Activated T-helper 2 cell treated with anti-CD3 and anti-CD28 coated beads, Interferon-gamma antibody, Interleukin-2, Interleukin-4, amounts not matched to agents 10 μg/mL and 5 μg/mL and 100 μg/mL, durations not matched to agents 14 hours and 24 hours and 36 hours (primary cell): ENCODE data around the gene MICA. TPM values are rescaled to one million over a fixed set of nuclear protein-coding genes. Genes with fewer than 3 reads are reported as not detected.
A peak's percentile ranks its signal among the peaks of the same experiment; 100 is the strongest.

Experiments used
- DNase-seq: peaks from one replicate; pipeline ENCODE4 v3.0.0; 2021; ENCODE audit warnings: low spot score
- H3K27ac Mint-ChIP-seq: one replicate; pipeline ENCODE4 v1.8.0; 2021; ENCODE audit warnings: mixed read lengths
- H3K27me3 Mint-ChIP-seq: one replicate; pipeline ENCODE4 v1.8.0; 2021; ENCODE audit warnings: low read depth, mixed read lengths
- H3K36me3 Mint-ChIP-seq: one replicate; pipeline ENCODE4 v1.8.0; 2021; ENCODE audit warnings: low read depth, mixed read lengths
- H3K4me1 Mint-ChIP-seq: one replicate; pipeline ENCODE4 v1.8.0; 2021; ENCODE audit warnings: low read depth, mixed read lengths
- H3K4me3 Mint-ChIP-seq: one replicate; pipeline ENCODE4 v1.8.0; 2021; ENCODE audit warnings: low read depth, mild to moderate bottlenecking, moderate library complexity, mixed read lengths
- H3K9me3 Mint-ChIP-seq: one replicate; pipeline ENCODE4 v1.8.0; 2021; ENCODE audit warnings: mixed read lengths
- intact Hi-C: fragments of 100-400 bp; cut with micrococcal nuclease; formaldehyde crosslinking; loops from one replicate; pipeline ENCODE4 v1.15.1; 2023
- total RNA-seq: library from RNA; stranded (reverse); gene quantifications from 2 replicates; pipeline ENCODE4 v1.2.3, GENCODE V29; 2022

The MICA gene
- 5.6 and 6.0 TPM in 2 replicates for total RNA-seq

- Mint-ChIP-seq H3K36me3 (peaks cover 15% of the 10 kb centered on the region), H3K9me3 (no peaks in the 10 kb centered on the region), H3K4me3 (peak within 1 kb of the TSS; percentile 75), H3K4me1 (peaks cover 56% of the 10 kb centered on the region), H3K27ac (peak within 1 kb of the TSS; percentile 14), H3K27me3 (peaks cover 26% of the 10 kb centered on the region)
- intact Hi-C loops = loop anchor here (5.0 kb wide), 1 partner anchor 89 kb away; no protein-coding TSS in a partner anchor
- DNase-seq = peak; percentile 61
Measured at GRCh38 chr6:31403283-31404060, at the start of gene MICA. MICA (plus strand) TSS chr6:31403595; CDS start chr6:31403633, 38 bp downstream.

DNA sequence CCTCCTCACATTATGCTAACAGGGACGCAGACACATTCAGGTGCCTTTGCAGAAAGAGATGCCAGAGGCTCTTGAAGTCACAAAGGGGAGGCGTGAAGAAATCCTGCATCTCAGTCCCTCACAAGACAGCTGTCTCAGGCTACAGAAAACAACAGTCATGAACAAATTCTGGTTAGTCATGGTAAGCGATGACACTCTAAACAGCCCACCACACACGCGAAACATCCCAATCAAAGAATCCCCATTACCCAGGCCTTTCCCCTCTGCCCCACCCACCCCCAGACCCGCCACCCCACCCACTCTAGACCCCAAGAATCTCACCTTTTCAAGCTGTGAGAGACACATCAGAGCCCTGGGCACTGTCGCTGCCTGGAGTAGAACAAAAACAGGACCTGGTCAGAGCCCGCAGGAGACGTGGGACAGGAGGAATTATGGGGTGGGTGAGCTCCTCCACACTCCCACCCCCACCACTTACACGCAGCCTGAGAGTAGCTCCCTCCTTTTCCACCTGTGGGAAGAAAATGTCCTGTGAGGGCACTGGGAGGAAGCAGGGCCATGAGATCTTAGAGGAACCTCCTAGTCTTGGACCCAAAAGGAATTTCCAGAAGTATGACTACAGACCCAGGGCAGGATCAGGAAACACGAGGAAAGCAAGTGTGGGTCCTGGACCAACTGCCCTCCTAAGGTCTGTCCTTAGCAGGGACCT is 49.1 kb upstream of the MICA start:
- Mint-ChIP-seq H3K27me3 (no peaks in the 10 kb centered on the region), H3K27ac (peak overlapping the region; percentile 74), H3K4me3 (peak overlapping the region; percentile 93), H3K4me1 (peaks cover 44% of the 10 kb centered on the region), H3K9me3 (no peaks in the 10 kb centered on the region), H3K36me3 (peaks cover 52% of the 10 kb centered on the region)
- DNase-seq = no peak
- intact Hi-C loops = no loop called here

GRCh38 chr6:31354864-31355582 is 48.4 kb upstream of the MICA start:
- Mint-ChIP-seq H3K9me3 (no peaks in the 10 kb centered on the region), H3K27ac (peak overlapping the region; percentile 79), H3K36me3 (peaks cover 52% of the 10 kb centered on the region), H3K4me3 (peak overlapping the region; percentile 93), H3K4me1 (peaks cover 47% of the 10 kb centered on the region), H3K27me3 (no peaks in the 10 kb centered on the region)
- DNase-seq = no peak
- intact Hi-C loops = no loop called here

GRCh38 chr6:31355583-31355948 is 47.8 kb upstream of the MICA start:
- H3K4me1 Mint-ChIP-seq = peaks cover 47% of the 10 kb centered on the region
- DNase-seq = no peak
- peaks cover 4% of the 10 kb centered on the region for H3K27me3 Mint-ChIP-seq
- peaks cover 3% of the 10 kb centered on the region for H3K9me3 Mint-ChIP-seq
- intact Hi-C loops = no loop called here
- H3K36me3 Mint-ChIP-seq = peaks cover 55% of the 10 kb centered on the region
- H3K27ac Mint-ChIP-seq = peak overlapping the region; percentile 79
- H3K4me3 Mint-ChIP-seq = peak overlapping the region; percentile 93

GRCh38 chr6:31356216-31356945 is 47.0 kb upstream of the MICA start:
- no peak for DNase-seq
- peak overlapping the region; percentile 96 for H3K27ac Mint-ChIP-seq
- peaks cover 45% of the 10 kb centered on the region for H3K4me1 Mint-ChIP-seq
- H3K9me3 Mint-ChIP-seq = peaks cover 9% of the 10 kb centered on the region
- peak overlapping the region; percentile 93 for H3K4me3 Mint-ChIP-seq
- H3K36me3 Mint-ChIP-seq = peaks cover 59% of the 10 kb centered on the region
- H3K27me3 Mint-ChIP-seq = peaks cover 10% of the 10 kb centered on the region
- intact Hi-C loops = no loop called here

- Mint-ChIP-seq H3K27ac (peak within 1 kb of the TSS; percentile 96), H3K27me3 (peaks cover 15% of the 10 kb centered on the region), H3K36me3 (peaks cover 60% of the 10 kb centered on the region), H3K4me1 (peaks cover 45% of the 10 kb centered on the region), H3K9me3 (peaks cover 9% of the 10 kb centered on the region), H3K4me3 (peak within 1 kb of the TSS; percentile 93)
- intact Hi-C loops = loop anchor here (1.0 kb wide), 2 partner anchors 84 to 160 kb away; no protein-coding TSS in a partner anchor
- peak; percentile 55 for DNase-seq
Measured at GRCh38 chr6:31356946-31357466, 46.4 kb upstream of the MICA start, which contains the start of gene HLA-B. HLA-B (minus strand) TSS chr6:31357179; CDS start chr6:31357158, 21 bp downstream.

- Mint-ChIP-seq H3K4me3 (peak overlapping the region; percentile 93), H3K9me3 (peaks cover 9% of the 10 kb centered on the region), H3K36me3 (peaks cover 52% of the 10 kb centered on the region), H3K4me1 (peaks cover 37% of the 10 kb centered on the region), H3K27ac (peak overlapping the region; percentile 96), H3K27me3 (peaks cover 21% of the 10 kb centered on the region)
- no peak for DNase-seq
- intact Hi-C loops = loop anchor here (1.0 kb wide), 2 partner anchors 85 to 161 kb away; no protein-coding TSS in a partner anchor
Measured at GRCh38 chr6:31357886-31358285, 45.5 kb upstream of the MICA start.

DNA sequence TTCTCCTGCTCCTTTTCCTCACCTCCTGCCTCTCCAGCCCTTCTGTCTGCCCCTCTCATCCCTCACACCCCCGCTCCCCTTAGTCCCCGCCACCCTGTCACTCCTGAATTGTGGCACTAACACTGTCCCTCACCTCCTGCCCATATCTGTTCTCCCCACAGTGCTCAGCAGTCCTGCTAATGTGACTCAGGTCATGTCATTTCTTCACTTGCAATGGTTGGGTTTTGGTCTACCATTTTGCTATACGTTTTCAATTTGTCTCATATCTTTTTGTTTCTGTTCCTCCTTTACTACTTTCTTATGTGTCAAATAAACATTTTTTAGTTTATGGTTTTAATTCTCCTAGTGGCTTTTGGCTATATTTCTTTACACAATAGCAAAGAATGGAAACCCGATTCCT is 45.1 kb upstream of the MICA start:
- H3K9me3 Mint-ChIP-seq = peaks cover 9% of the 10 kb centered on the region
- intact Hi-C loops = no loop called here
- DNase-seq = no peak
- H3K4me1 Mint-ChIP-seq = peaks cover 35% of the 10 kb centered on the region
- peak overlapping the region; percentile 93 for H3K4me3 Mint-ChIP-seq
- H3K36me3 Mint-ChIP-seq = peaks cover 48% of the 10 kb centered on the region
- peaks cover 22% of the 10 kb centered on the region for H3K27me3 Mint-ChIP-seq
- peak overlapping the region; percentile 96 for H3K27ac Mint-ChIP-seq

- Mint-ChIP-seq H3K9me3 (peaks cover 9% of the 10 kb centered on the region), H3K27ac (no peak overlapping the region), H3K36me3 (peaks cover 35% of the 10 kb centered on the region), H3K27me3 (peaks cover 32% of the 10 kb centered on the region), H3K4me1 (peaks cover 33% of the 10 kb centered on the region), H3K4me3 (peak overlapping the region; percentile 1)
- intact Hi-C loops = no loop called here
- no peak for DNase-seq
Measured at GRCh38 chr6:31359581-31359980, 43.8 kb upstream of the MICA start.

GRCh38 chr6:31362751-31363150 is 40.6 kb upstream of the MICA start:
- no peak overlapping the region for H3K27ac Mint-ChIP-seq

DNA sequence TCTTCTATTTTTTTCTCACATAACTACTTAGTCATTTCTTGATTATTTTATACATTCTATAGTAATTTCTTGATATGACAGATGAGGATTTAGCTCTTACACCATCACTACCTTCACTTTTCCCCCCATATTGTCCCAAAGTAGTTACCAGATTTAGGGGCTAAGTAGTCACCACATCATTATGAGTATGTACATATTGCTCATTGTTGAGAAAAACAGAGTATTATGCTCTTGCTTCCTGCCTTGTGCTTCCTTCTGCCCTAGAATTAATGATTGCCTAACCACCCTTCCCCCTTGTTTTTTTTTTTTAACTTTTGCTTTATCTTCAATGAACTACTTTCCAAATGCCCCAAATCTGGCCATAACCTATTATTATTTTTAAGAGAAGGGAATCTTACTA is 39.6 kb upstream of the MICA start:
- intact Hi-C loops = no loop called here
- Mint-ChIP-seq H3K36me3 (peaks cover 11% of the 10 kb centered on the region), H3K27ac (no peak overlapping the region), H3K4me3 (no peak overlapping the region), H3K27me3 (peaks cover 66% of the 10 kb centered on the region), H3K4me1 (peaks cover 19% of the 10 kb centered on the region), H3K9me3 (peaks cover 9% of the 10 kb centered on the region)
- DNase-seq = no peak

More at GRCh38 chr6:31362751-31363150, 40.6 kb upstream of the MICA start:
- Mint-ChIP-seq H3K27me3 (peaks cover 55% of the 10 kb centered on the region), H3K4me1 (peaks cover 29% of the 10 kb centered on the region), H3K4me3 (no peak overlapping the region), H3K9me3 (peaks cover 9% of the 10 kb centered on the region), H3K36me3 (peaks cover 11% of the 10 kb centered on the region)
- intact Hi-C loops = no loop called here
- DNase-seq = no peak

GRCh38 chr6:31365864-31366263 is 37.5 kb upstream of the MICA start:
- Mint-ChIP-seq H3K9me3 (peaks cover 2% of the 10 kb centered on the region), H3K4me1 (peaks cover 13% of the 10 kb centered on the region), H3K27me3 (peaks cover 76% of the 10 kb centered on the region), H3K27ac (no peak overlapping the region), H3K36me3 (peaks cover 6% of the 10 kb centered on the region), H3K4me3 (no peak overlapping the region)
- intact Hi-C loops = loop anchor here (1.0 kb wide), 1 partner anchor 229 kb away; no protein-coding TSS in a partner anchor
- no peak for DNase-seq
